ENCODE results near the gene FFAR3.
"Not testable (repeated sequence)": the region's sequence is repeated elsewhere in the genome, so short reads cannot be mapped to it uniquely, and the experiment has no call there.

The FFAR3 gene

DNA sequence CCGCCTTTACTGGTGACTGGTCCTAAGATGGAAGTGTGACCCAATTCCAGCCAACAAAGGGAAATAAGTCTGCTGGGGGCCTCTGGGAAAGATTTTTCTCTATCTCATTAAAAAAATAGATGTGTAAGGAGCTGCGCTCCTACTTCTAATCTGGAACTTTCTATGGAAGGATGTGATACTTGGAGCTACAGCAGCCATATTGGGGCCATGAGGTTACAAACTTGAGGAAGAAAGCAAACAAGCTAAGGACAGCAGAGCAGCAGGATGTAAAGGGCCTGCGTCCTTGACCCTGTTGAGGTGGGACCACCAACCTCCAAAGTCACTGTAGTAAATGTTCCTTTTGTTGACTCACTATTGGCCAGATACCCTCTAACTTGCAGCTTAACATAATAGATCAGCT, 20.1 kb downstream of the FFAR3 start:
- DNase-seq: no peak

DNA sequence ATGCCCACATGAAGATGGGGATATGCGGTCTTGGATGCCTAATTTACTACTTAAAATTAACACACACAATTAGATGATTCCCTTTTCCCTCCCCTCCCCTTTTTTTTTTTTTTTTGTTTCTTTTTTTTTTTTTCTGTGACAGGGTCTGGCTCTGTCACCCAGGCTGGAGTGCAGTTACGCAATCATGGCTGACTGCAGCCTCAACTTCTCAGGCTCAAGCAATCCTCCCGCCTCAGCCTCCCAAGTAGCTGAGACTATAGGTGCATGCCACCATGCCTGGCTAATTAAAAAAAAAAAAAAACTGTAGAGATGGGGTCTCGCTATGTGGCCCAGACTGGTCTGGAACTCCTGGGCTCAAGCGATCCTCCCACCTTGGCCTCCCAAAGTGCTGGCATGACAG, 21.3 kb downstream of the FFAR3 start:
- not testable (repeated sequence) for DNase-seq

DNA sequence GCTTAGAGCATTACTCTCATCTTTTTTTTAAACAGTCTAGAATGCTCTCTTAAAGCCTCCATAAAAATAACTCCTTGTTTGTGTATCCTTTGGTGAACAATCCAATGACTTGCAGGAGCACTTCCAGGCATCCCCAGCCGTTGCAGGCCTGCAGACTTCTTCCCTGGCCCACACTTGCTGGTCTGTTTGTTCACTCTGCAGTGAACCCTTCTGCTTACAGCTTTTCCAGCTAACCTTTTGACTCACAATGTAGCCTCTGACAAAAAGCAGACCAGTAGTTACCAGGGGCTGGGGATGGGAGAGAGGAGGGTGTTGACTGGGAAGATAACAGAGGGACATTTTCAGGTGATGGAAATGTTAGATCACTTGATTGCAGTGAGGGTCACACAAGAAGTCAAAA, 21.7 kb downstream of the FFAR3 start:
- no peak for DNase-seq

DNA sequence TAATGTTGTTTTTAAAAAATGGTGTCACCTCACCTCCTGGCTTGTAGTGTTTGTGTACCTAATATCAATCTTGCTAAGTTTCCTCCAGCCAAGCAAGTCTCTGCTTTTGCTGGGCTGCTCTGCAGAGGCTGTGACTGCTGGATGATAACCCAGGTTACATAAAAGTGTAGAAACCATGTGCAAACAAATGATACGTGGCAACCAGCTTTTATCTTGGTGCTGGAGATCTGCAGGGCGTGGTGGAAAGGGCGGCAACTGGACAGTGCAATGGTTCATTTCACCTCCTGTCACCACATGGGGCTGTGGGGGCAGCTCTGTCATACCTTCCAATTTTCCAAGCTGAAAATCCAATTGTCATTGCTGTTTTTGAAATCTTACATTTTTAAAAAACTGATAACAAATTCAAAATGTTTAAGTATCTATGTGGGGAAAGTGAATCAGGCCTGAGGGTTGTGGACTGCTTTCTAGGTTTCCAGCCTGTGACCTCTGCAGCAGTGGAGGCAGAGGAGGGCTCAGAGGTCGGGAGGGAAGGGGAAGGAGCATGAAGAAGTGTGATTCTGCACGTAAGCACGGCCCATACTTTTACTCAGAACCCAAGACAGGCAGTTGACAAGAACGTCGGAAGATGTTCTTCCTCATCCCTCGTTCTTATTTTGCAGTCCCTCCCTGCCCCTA, 22.3 kb downstream of the FFAR3 start:
- no peak for DNase-seq

DNA sequence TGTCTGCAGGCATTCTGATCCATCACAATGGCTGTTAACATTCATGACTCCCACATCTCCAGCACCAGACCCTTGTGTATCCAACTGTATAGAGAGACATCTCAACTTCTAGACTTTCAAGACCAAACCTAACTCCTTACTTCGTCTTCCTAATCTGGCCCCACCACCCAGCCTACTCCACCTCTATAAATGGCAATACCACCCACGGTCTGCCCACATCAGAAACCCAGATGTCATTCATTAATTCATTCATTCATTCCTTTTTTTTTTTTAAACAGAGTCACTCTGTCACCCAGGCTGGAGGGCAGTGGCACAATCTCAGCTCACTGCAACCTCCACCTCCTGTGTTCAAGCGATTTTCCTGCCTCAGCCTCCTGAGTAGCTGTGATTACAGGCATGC, 23.1 kb downstream of the FFAR3 start:
- DNase-seq: no peak

DNA sequence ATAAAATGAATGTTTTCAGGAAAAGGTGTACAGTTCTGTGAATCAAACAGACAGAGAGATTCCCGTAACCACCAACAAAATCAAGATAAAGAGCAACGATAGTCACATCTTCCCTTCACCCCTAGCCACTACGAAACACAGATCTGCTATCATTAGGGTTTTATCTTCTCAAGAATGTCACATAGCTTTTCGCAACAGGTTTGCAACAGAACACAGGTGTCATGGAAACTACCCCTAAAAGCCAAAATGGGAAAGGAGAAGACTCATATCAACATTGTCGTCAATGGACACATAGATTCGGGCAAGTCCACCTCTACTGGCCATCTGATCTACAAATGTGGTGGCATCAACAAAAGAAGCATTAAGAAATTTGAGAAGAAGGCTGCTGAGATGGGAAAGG, 23.7 kb downstream of the FFAR3 start:
- DNase-seq: no peak

DNA sequence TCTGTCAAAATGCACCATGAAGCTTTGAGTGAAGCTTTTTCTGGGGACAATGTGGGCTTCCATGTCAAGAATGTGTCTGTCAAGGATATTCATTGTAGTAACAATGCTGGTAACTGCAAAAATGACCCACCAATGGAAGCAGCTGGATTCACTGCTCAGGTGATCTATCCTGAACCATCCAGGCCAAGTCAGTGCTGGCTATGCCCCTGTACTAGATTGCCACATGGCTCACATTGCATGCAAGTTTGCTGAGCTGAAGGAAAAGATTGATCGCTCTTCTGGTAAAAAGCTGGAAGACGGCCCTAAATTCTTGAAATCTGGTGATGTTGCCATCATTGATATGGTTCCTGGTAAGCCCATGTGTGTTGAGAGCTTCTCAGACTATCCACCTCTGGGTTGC, 25.3 kb downstream of the FFAR3 start:
- no peak for DNase-seq

DNA sequence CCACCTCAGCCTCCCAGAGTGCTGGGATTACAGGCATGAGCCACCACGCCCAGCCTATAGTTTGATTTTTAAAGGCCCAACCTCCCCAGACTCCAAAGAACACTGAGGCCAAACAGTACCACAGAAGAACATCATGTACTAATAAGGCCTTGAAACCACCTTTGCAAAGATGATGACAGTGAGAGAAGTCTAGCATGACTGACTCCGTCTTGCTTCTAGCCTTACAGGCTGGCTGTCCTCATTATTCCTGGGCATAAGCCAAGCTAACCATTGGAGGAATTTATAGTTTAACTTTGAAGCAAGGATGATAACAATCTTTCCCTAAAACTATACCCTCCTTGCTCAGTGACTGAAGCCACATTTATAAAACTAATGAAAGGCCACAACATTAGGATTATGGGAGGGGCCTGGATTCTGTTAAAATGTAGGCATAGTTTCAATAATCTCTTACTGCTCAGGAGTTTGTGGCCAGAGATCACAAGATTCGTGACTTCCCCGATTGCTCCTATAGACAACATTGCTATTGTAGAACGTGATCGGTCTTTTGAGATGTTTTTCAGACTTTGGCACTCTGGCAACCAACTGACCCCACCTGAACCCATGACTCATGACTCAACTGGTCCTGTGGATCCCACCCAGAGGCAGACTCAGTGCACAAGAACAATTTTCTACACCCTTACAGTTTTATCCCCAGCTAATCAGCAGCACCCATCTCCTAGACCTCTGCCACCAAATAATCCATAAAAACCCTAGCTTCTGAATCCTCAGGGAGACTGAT, 30.2 kb downstream of the FFAR3 start:
- no peak for DNase-seq

DNA sequence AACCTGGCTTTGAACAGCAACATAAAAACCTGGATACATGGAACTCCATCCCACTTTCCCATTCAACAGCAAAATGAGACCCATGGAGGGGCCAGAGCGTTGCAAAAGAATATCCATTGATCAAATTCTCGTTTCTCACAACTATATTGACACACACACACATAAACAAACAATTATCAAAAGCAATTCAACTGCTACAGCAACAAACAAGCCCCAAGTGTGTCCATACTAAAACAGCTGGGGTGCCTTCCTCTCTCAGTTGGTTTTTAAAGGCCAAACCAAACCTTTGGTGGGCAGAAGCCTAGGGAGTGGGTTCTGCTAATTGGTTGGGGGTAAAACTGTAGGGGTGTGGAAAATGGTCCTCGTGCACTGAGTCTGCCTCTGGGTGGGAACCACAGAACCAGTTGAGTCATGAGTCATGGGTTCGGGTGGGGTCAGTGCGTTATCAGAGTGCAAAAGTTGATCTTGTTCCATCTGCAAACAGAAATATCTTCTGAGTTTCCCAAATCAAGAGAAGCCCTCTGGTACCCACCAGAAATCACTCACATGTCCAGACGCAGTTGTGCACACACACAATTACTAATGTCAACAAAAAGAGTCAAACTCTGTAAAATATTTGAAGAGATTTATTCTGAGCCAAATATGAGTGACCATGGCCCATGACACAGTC, 31.1 kb downstream of the FFAR3 start:
- no peak for DNase-seq

DNA sequence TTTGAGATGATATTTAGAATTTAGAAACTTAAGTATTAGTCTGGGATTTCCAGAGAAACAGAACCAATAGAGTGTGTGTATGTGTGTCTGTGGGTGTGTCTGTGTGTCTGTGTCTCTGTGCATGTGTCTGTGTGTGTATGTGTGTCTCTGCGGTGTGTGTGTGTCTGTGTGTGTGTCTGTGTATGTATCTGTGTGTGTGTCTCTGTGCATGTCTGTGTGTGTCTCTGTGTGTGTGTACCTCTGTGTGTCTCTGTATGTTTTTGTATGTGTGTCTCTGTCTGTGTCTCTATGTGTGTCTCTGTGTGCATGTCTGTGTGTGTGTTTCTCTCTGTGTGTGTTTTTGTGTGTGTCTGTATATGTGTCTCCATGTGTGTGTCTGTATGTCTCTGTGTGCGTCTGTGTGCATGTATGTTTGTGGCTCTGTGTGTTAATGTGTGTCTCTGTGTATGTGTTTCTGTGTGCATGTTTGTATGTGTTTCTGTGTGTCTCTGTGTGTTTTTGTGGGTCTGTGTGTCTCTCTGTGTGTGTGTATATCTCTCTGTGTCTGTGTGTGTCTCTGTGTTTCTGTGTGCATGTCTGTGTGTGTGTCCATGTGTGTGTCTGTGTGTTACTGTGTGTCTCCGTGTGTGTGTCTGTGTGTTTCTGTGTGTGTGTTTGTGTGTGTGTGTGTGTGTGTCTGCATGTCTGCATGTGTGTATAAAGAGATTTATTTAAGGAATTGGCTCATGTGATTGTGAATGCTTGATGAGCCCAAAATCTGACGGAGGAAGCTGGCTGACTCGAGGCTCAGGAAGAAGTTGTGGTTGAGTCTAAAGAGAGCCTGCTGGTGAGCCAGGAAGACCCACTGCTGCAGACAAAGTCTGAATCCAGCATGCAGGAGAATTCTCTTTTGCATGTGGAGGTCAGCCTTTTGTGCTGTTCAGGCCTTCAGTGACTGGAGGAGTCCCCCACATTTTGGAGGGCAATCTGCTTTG, 34.8 kb downstream of the FFAR3 start:
- DNase-seq: no peak

DNA sequence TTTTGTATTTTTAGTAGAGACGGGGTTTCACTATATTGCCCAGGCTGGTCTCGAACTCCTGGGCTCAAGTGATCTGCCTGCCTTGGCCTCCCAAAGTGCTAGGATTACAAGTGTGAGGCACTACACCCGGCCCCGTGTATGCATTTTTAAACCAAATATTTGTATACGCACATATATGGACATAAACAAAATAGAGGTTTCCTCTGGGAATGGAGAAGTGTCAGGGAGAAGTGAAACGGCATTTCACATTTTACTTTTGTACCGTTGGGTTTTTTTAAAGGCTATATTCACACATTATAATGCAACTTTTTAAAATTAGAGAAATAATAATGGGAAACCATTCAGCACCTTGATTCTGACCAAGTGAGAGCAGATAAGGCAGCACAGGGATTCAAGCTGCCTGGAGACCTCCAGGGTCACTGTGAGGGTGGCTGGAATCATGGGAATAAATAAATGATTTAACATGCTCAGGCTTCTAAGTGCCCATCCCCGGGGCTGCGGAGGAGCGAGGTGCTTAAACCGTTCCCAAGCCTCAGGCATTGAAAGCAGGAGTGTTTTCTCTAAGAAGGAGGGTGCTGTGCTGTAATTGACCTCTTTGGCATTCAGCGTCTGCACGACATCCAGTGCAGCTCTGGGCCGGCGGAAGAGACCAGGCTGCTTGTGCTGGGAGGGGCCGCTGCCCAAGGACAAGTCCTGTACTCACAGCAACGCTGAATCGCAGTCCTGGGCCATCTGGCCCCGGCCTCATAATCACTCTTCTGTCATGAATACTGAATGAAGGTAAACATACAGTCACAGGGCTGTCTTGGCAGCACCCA, 37.3 kb downstream of the FFAR3 start:
- no peak for DNase-seq

DNA sequence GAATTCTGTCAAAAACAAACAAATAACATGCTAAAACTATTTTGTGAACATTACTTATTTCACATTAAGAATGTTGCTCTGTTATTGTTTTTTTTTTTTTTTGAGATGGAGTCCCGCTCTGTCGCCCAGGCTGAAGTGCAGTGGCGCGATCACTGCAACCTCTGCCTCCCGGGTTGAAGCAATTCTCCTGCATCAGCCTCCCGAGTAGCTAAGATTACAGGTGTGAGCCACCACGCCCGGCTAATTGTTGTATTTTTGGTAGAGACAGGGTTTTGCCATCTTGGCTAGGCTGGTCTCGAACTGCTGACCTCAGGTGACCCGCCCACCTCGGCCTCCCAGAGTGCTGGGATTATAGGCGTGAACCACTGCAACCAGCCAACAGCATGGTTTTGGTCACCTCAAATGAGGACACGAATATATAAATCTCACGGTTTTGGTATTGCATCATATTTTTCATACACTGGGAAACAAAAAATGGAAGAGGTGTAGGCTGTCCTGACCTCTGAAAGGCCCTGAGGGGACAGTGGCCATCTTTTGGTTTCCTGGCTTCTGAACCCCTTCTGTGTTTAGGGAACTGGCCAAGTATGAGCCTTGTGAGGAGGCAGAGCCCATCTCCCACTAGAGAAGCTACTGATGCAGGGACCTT, 38.1 kb downstream of the FFAR3 start:
- DNase-seq: no peak

DNA sequence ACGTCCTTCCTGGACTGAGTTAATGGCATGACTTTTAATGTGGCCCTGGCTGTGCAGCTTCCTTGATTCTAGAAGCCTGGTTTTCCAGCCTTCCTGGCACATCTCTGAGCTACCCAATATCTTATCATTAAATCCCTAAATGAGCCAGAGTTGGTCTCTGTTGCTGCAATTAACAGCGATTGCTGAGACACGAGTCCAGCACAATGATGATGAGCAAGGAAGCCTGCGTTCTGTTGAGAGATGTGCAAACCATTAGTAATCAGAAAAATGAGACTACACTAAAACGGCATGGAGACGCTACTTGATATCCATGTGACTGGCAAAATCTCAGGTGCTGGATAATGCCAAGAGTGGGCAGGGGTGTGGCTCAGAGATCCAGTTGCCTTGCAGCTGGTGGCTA, 38.8 kb downstream of the FFAR3 start:
- no peak for DNase-seq

DNA sequence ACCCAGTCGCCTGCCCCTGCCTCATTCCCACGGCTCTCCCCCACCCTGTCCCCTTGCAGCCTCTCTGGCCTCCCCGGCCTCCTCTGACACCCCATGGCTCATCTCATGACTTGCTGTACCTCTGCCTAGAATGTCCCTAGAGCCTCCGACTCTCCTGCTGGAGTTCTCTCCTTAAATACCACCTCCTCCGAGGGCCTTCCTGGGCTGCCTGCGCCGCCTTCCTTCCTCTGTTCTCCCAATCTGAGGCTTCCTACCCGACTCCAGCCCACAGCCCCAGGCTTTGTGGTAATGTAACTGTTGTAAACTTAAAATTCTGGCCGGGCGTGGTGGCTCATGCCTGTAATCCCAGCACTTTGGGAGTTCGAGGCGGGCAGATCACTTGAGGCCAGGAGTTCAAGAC, 40.3 kb downstream of the FFAR3 start:
- DNase-seq: no peak

DNA sequence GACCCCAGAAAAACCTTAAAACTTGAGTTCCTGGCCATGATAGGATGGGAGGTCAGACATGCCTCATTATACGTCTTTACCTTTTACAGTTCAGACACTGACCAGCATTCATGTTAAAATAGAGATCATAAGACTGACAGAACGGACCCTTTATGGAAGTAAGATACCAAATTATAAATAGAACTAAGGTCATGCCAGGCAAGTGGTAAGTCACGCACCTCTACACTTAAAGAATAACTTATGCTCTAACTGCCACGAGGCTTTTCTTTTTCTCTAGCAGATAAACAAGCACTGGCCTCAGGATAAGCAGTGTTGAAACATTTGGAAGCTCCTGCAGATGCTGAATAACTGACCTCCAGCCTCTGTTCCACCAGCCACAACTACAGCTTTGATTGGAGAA, 41.0 kb downstream of the FFAR3 start:
- DNase-seq: no peak

DNA sequence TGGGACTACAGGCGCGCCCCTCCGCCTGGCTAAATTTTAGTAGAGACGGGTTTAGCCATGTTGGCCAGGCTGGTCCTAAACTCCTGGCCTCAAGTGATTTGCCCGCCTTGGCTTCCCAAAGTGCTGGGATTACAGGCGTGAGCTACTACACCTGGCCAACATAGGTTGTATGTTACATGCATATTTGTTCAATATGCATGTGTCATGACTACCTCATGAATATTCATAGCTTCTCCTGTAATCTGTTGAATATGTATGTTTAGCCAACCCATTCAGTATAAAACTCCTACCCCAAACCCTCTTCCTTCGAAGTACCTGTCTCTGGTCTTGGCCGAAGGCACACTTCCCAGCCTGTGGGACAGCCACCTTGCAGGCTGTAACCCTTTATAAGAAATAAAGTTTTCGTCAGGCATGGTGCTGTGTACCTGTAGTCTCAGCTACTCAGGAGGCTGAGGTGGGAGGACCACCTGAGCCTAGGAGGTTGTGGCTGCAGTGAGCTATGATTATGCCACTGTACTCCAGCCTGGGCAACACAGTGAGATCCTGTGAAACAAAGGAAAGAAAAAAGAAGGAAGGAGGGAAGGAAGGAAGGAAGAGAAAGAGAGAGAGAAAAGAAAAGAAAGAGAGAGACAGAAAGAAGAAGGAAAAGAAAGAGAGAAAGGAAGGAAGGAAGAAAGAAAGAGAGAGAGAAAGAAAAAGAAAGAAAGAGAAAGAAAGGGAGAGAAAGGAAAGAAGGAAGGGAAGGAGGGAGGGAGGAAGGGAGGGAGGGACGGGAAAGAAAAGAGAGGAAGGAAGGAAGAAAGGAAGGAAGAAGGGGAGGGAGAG, 41.9 kb downstream of the FFAR3 start:
- DNase-seq: no peak

DNA sequence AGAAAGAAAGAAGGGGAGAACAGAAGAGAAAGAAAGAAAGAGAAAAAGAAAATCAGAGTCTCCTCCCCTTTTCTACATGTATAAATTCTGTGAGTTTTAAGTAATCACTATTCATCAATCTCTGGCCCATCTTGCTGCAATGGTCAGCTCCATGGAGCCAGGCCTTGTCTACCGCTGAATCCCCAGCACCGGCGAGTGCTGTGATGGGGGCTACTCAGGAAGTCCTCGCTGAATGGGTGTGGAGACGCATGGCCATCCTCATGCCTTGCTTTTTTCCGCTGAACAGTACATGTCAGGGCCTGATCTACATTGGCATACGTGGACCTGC, 42.5 kb downstream of the FFAR3 start:
- no peak for DNase-seq

DNA sequence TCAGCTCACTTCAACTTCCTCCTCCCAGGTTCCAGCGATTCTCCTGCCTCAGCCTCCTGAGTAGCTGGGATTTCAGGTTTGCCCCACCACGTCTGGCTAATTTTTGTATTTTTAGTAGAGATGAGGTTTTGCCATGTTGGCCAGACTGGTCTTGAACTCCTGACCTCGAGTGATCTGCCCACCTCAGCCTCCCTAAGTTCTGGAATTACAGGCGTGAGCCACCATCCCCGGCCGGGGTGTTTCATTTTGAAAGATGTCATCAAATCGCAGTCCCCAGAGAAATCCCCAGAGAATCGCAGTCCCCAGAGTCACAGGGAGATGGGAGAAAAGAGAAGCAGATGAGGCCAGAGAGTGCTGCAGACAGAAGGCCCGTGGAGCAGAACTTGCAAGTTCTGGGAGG, 43.2 kb downstream of the FFAR3 start:
- not testable (repeated sequence) for DNase-seq

DNA sequence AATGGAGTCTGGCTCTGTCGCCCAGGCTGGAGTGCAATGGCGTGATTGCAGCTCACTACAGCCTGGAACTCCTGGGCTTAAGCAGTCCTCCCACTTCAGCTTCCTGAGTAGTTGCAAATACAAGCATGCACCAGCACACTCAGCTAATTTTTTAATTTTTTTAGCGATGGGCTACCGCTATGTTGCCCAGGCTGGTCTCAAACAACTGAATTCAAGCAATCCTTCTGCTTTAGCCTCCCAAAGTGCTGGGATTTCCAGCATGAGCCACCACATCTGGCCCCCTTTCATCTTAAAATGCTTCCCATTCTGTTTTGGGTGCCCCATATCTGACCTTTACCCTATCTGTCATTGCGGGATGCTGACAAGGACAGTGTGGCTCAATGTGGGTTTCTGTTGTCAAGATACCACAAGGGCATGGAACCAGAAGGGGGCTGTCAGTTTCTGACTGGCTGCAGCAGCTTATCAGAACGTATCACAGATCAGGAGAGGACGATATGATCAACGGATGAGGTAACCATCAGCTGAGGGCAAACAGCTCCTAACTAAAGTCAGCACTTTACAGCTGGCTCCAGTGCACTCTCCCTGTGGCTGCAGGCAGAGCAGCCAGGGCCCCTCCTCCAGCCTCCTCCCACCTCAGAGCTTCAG, 45.0 kb downstream of the FFAR3 start:
- DNase-seq: no peak
